HG03457 (cell line): ENCODE measurements around the gene TMEM185A.
"Not testable (repeated sequence)": the region's sequence is repeated elsewhere in the genome, so short reads cannot be mapped to it uniquely, and the experiment has no call there.

ENCODE experiments used
- ATAC-seq: cut with Tn5 transposase; IDR thresholded peaks from one replicate; pipeline ENCODE4 v1.9.1; 2021; ENCODE audit warnings: moderate number of reproducible peaks; ENCODE audit not compliant: unreplicated experiment

The TMEM185A gene

GRCh38 chrX:149563359-149563758 is 68.2 kb downstream of the TMEM185A start:
- no peak for ATAC-seq

- ATAC-seq = not testable (repeated sequence)
These were observed 76.3 kb downstream of the TMEM185A start for GRCh38 chrX:149555251-149555650.

- ATAC-seq = not testable (repeated sequence)
These were observed 79.7 kb downstream of the TMEM185A start for GRCh38 chrX:149551939-149552248.

- ATAC-seq = not testable (repeated sequence)
These were observed 80.2 kb downstream of the TMEM185A start for GRCh38 chrX:149551245-149551938.

GRCh38 chrX:149550454-149550853 is 81.1 kb downstream of the TMEM185A start:
- not testable (repeated sequence) for ATAC-seq

GRCh38 chrX:149549701-149550100 is 81.9 kb downstream of the TMEM185A start, which contains the start of gene HSFX3:
HSFX3 (minus strand) TSS chrX:149549924; CDS start chrX:149549852, 72 bp downstream.
- not testable (repeated sequence) for ATAC-seq

GRCh38 chrX:149547782-149548181 is 83.8 kb downstream of the TMEM185A start:
- not testable (repeated sequence) for ATAC-seq

GRCh38 chrX:149546962-149547361 is 84.6 kb downstream of the TMEM185A start:
- ATAC-seq = not testable (repeated sequence)
